B cell (primary cell): ENCODE measurements around the gene COG5. TPM values are rescaled to one million over a fixed set of nuclear protein-coding genes. Genes with fewer than 3 reads are reported as not detected.

Source experiments
- ATAC-seq: fragments of 200-7000 bp; cut with Tn5 transposase; one replicate; pipeline ENCODE4 v1.10.0; 2021; ENCODE audit warnings: low read depth, mild to moderate bottlenecking, moderate number of reproducible peaks, moderate library complexity
- CTCF ChIA-PET: fragments of 350-600 bp; sonication (Branson Sonifier 250); formaldehyde crosslinking; loops from one replicate; lab custom pipeline; 2021; ENCODE audit warnings: antibody characterized with exemption, inconsistent platforms; lab: Charles Lee
- POLR2A ChIA-PET: fragments of 350-600 bp; sonication (Branson Sonifier 250); formaldehyde crosslinking; loops from one replicate; lab custom pipeline; 2021; ENCODE audit warnings: antibody characterized with exemption; lab: Charles Lee
- DNase-seq: peaks from one replicate; pipeline ENCODE4 v3.0.0; 2013
- H2AFZ ChIP-seq: 2 replicates; pipeline ENCODE4 v1.6.1; 2012; ENCODE audit warnings: mild to moderate bottlenecking, low read depth, low read length; ENCODE audit not compliant: insufficient read depth, poor library complexity, severe bottlenecking
- H3K27ac ChIP-seq, 2 donors: 1 replicate in 1 of 2; 2 replicates in 1 of 2; pipeline ENCODE4 v1.5.1; 2012 to 2013; ENCODE audit warnings: low read length in 2 of 2, mild to moderate bottlenecking in 2 of 2, moderate library complexity in 1 of 2
- H3K27me3 ChIP-seq, 4 experiments: fragments of 200-600 bp in 1 of 4; sonication (generic) in 1 of 4; replicated peaks in 1 of 4; 1 replicate in 2 of 4; 2 replicates in 2 of 4; pipeline versions ENCODE4 v1.6.1 to v1.7.0; 2013 to 2016; ENCODE audit warnings: low read length in 3 of 4, mild to moderate bottlenecking in 2 of 4, mixed read lengths in 1 of 4, moderate library complexity in 1 of 4; ENCODE audit not compliant: insufficient read depth in 4 of 4, control insufficient read depth in 3 of 4; ENCODE audit errors: control extremely low read depth in 1 of 4
- H3K36me3 ChIP-seq, 2 experiments: replicated peaks in 1 of 2; 1 replicate in 1 of 2; 2 replicates in 1 of 2; pipeline versions ENCODE4 v1.6.1 to v1.7.1; 2013; ENCODE audit warnings: low read length in 1 of 2; ENCODE audit not compliant: insufficient read depth in 2 of 2, control insufficient read depth in 1 of 2; ENCODE audit errors: control extremely low read depth in 1 of 2, extremely low read depth in 1 of 2
- H3K4me1 ChIP-seq, 2 donors: fragments of 200-600 bp in 1 of 2; sonication (generic) in 1 of 2; 1 replicate in 1 of 2; 2 replicates in 1 of 2; pipeline versions ENCODE4 v1.5.1 to v1.6.1; 2013 to 2017; ENCODE audit warnings: low read length in 2 of 2; ENCODE audit not compliant: control insufficient read depth in 2 of 2, insufficient read depth in 2 of 2
- H3K4me2 ChIP-seq: replicated peaks from 2 replicates; pipeline ENCODE3; 2012; ENCODE audit warnings: mild to moderate bottlenecking, low read depth, low read length; ENCODE audit not compliant: poor library complexity, severe bottlenecking
- H3K4me3 ChIP-seq, 5 experiments: fragments of 200-600 bp in 1 of 5; sonication (generic) in 1 of 5; 1 replicate in 3 of 5; 2 replicates in 2 of 5; pipeline versions ENCODE4 v1.5.1 to v1.7.0; 2011 to 2016; ENCODE audit warnings: low read length in 4 of 5, mild to moderate bottlenecking in 4 of 5, low read depth in 2 of 5, control low read depth in 1 of 5, moderate library complexity in 1 of 5; ENCODE audit not compliant: insufficient read depth in 1 of 5; ENCODE audit errors: control extremely low read depth in 1 of 5, extremely low read depth in 1 of 5
- H3K79me2 ChIP-seq: fragments of 200-600 bp; sonication (generic); one replicate; pipeline ENCODE4 v1.6.0; 2016; ENCODE audit warnings: low read length; ENCODE audit not compliant: control insufficient read depth, insufficient read depth
- H3K9ac ChIP-seq: fragments of 200-600 bp; sonication (generic); 2 replicates; pipeline ENCODE4 v1.6.1; 2017; ENCODE audit warnings: mild to moderate bottlenecking, low read length, moderate library complexity
- H3K9me3 ChIP-seq, 3 donors: one replicate each; pipeline versions ENCODE4 v1.6.1 to v1.7.1; 2013; ENCODE audit warnings: low read length in 2 of 3; ENCODE audit not compliant: control insufficient read depth in 2 of 3, insufficient read depth in 1 of 3; ENCODE audit errors: control extremely low read depth in 1 of 3
- H4K20me1 ChIP-seq: 2 replicates; pipeline ENCODE4 v1.6.0; 2012; ENCODE audit warnings: mild to moderate bottlenecking, low read length; ENCODE audit not compliant: insufficient read depth, control insufficient read depth, poor library complexity, severe bottlenecking
- H3K27ac Mint-ChIP-seq: one replicate; pipeline ENCODE4 v1.8.0; 2021; ENCODE audit warnings: mixed read lengths
- H3K27me3 Mint-ChIP-seq: one replicate; pipeline ENCODE4 v1.8.0; 2021; ENCODE audit warnings: mixed read lengths
- H3K4me1 Mint-ChIP-seq: one replicate; pipeline ENCODE4 v1.8.0; 2021; ENCODE audit warnings: mixed read lengths
- H3K4me3 Mint-ChIP-seq: one replicate; pipeline ENCODE4 v1.8.0; 2021; ENCODE audit warnings: mixed read lengths
- H3K9me3 Mint-ChIP-seq: one replicate; pipeline ENCODE4 v1.8.0; 2022; ENCODE audit warnings: mixed read lengths; ENCODE audit not compliant: insufficient read depth
- EZH2 ChIP-seq: IDR thresholded peaks from 2 replicates; pipeline ENCODE4 v1.6.1; 2012; ENCODE audit warnings: borderline replicate concordance, low read depth, mild to moderate bottlenecking, moderate library complexity, low read length; ENCODE audit not compliant: insufficient read depth, poor library complexity, severe bottlenecking
- WGBS: methylation state at CpG from one replicate; pipeline ENCODE4 v1.1.5; 2013; ENCODE audit warnings: missing lambda C conversion rate; ENCODE audit not compliant: insufficient coverage; 5-methylcytosine and 5-hydroxymethylcytosine counted together
- intact Hi-C: fragments of 100-400 bp; cut with micrococcal nuclease; formaldehyde crosslinking; loops from one replicate; pipeline ENCODE4 v1.10.0; 2022
- polyA plus RNA-seq: library from polyadenylated mRNA; depleted of rRNA; stranded (reverse); fragments of >200 nt; gene quantifications from 2 replicates; pipeline ENCODE4 v1.2.3, GENCODE V29; 2012
- total RNA-seq, 2 donors: library from RNA; stranded (reverse); fragments of 120-200 nt in 1 of 2; gene quantifications; 1 replicate in 1 of 2; 2 replicates in 1 of 2; pipeline versions ENCODE4 v1.2.3 to v1.2.4, GENCODE V29; 2013 to 2022
- TF ChIP-seq, protein P1 (sequence below): fragments of 200-600 bp; IDR thresholded peaks from one replicate; pipeline ENCODE4 v1.8.0; 2022; ENCODE audit warnings: antibody characterized with exemption, mild to moderate bottlenecking

Gene COG5
- total and polyA plus RNA-seq, 2 donors (not counting 1 experiment from before 2014, with no cell fraction given) = 7.0 to 73.0 TPM

DNA sequence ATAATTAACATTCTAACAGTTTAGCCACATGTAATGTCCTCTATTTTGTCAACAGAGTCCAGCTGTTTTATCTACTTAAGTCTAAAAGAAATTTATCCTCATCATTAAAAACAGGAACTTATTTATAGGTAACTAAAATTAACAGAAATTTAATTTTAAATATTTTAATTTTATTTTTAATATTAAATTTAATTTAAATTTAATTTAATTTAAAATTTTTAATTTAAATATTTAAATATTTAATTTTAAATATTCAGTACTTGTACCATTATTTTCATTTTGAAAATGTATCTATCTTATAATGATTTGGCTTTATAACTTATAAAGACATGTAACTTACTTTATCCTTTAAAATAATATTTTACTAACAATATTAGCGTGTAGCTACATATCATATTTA lies 94.9 kb downstream of the COG5 start:
- Mint-ChIP-seq H3K9me3 (no peaks in the 10 kb centered on the region), H3K4me1 (peaks cover 6% of the 10 kb centered on the region)
- POLR2A ChIA-PET = no interaction called here

DNA sequence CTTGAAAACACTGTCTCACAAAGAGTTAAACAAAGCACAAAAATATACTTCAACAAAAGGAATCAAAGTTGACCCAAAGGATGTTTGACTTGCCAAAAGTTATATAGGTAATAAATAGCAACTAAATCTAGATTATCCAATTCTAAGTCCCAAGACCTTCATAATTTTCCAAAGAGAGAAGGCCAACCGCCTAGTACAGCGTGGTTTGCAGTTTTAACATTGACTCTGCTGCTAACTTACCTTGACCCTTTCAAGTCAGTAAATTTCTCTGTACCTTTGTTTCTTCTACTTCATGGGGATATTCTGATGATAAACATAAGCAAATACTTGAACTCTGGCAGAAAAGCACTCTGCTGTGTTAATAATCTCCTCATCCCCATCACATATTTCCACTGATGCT lies 95.7 kb downstream of the COG5 start:
- H3K27me3 ChIP-seq = no peaks in the 10 kb centered on the region
- H3K9ac ChIP-seq = no peak overlapping the region
- H2AFZ ChIP-seq = no peak overlapping the region
- no peak overlapping the region for H3K4me3 ChIP-seq
- H4K20me1 ChIP-seq = peaks cover 7% of the 10 kb centered on the region
- H3K4me3 Mint-ChIP-seq = no peak overlapping the region
- peaks cover 6% of the 10 kb centered on the region for H3K4me1 Mint-ChIP-seq
- no peak for DNase-seq
- CTCF ChIA-PET = interaction anchor here (1.3 to 2.6 kb wide), 3 partner anchors 244 to 258 kb away, joined by 3 to 6 read pairs (median 3); no protein-coding TSS in a partner anchor
- no peaks in the 10 kb centered on the region for H3K9me3 Mint-ChIP-seq
- ATAC-seq = no peak
- TF ChIP-seq EZH2 = no peak
- TF ChIP-seq, protein P1, sequence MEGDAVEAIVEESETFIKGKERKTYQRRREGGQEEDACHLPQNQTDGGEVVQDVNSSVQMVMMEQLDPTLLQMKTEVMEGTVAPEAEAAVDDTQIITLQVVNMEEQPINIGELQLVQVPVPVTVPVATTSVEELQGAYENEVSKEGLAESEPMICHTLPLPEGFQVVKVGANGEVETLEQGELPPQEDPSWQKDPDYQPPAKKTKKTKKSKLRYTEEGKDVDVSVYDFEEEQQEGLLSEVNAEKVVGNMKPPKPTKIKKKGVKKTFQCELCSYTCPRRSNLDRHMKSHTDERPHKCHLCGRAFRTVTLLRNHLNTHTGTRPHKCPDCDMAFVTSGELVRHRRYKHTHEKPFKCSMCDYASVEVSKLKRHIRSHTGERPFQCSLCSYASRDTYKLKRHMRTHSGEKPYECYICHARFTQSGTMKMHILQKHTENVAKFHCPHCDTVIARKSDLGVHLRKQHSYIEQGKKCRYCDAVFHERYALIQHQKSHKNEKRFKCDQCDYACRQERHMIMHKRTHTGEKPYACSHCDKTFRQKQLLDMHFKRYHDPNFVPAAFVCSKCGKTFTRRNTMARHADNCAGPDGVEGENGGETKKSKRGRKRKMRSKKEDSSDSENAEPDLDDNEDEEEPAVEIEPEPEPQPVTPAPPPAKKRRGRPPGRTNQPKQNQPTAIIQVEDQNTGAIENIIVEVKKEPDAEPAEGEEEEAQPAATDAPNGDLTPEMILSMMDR = no peak
- no peaks in the 10 kb centered on the region for H3K79me2 ChIP-seq
- no peaks in the 10 kb centered on the region for H3K27me3 Mint-ChIP-seq
- H3K4me1 ChIP-seq = no peaks in the 10 kb centered on the region
- H3K4me2 ChIP-seq = no peak overlapping the region
- intact Hi-C loops = no loop called here
- no peaks in the 10 kb centered on the region for H3K9me3 ChIP-seq
- H3K27ac ChIP-seq = no peak overlapping the region
- no CpG with 5 or more reads among the region's 2 CpGs for WGBS
- H3K27ac Mint-ChIP-seq = no peak overlapping the region
- H3K36me3 ChIP-seq = no peaks in the 10 kb centered on the region
- POLR2A ChIA-PET = no interaction called here

More for the DNA sequence above, 94.9 kb downstream of the COG5 start:
- H3K79me2 ChIP-seq = no peaks in the 10 kb centered on the region
- no peak overlapping the region for H3K4me3 ChIP-seq
- intact Hi-C loops = no loop called here
- H3K9me3 ChIP-seq = no peaks in the 10 kb centered on the region
- H3K9ac ChIP-seq = no peak overlapping the region
- H3K36me3 ChIP-seq = no peaks in the 10 kb centered on the region
- DNase-seq (no peak), ATAC-seq (no peak)
- H3K27me3 Mint-ChIP-seq = no peaks in the 10 kb centered on the region
- H2AFZ ChIP-seq = no peak overlapping the region
- no CpG with 5 or more reads among the region's 1 CpG for WGBS
- CTCF ChIA-PET = interaction anchor here (0.6 to 1.3 kb wide), 3 partner anchors 32 to 677 kb away, joined by 3 read pairs; no protein-coding TSS in a partner anchor
- H3K4me2 ChIP-seq = no peak overlapping the region
- peaks cover 7% of the 10 kb centered on the region for H4K20me1 ChIP-seq
- H3K27ac Mint-ChIP-seq = no peak overlapping the region
- TF ChIP-seq, protein P1 = no peak
- TF ChIP-seq EZH2 = no peak
- H3K27ac ChIP-seq = no peak overlapping the region
- no peaks in the 10 kb centered on the region for H3K27me3 ChIP-seq
- no peaks in the 10 kb centered on the region for H3K4me1 ChIP-seq
- no peak overlapping the region for H3K4me3 Mint-ChIP-seq
